Activated CD4-positive, alpha-beta memory T cell treated with anti-CD3 and anti-CD28 coated beads, Interleukin-2, amount 10 ng/mL, durations not matched to agents 7 days and 5 days (primary cell): ENCODE results near the gene TELO2. TPM values are rescaled to one million over a fixed set of nuclear protein-coding genes. Genes with fewer than 3 reads are reported as not detected.

Experiments
- CTCF ChIA-PET: fragments of 350-600 bp; sonication (Branson Sonifier 250); formaldehyde crosslinking; loops from one replicate; lab custom pipeline; 2021; ENCODE audit warnings: antibody characterized with exemption, inconsistent platforms; lab: Charles Lee
- POLR2A ChIA-PET: fragments of 350-600 bp; sonication (Branson Sonifier 250); formaldehyde crosslinking; loops from one replicate; lab custom pipeline; 2021; ENCODE audit warnings: antibody characterized with exemption; lab: Charles Lee
- DNase-seq: peaks from one replicate; pipeline ENCODE4 v3.0.0-alpha.2; 2020
- H3K27ac Mint-ChIP-seq: one replicate; pipeline ENCODE4 v1.8.0; 2021; ENCODE audit warnings: mild to moderate bottlenecking, mixed read lengths
- H3K27me3 Mint-ChIP-seq: one replicate; pipeline ENCODE4 v1.8.0; 2021; ENCODE audit warnings: mixed read lengths
- H3K36me3 Mint-ChIP-seq: one replicate; pipeline ENCODE4 v1.8.0; 2021; ENCODE audit warnings: low read depth, mixed read lengths
- H3K4me1 Mint-ChIP-seq: one replicate; pipeline ENCODE4 v1.8.0; 2021; ENCODE audit warnings: mixed read lengths
- H3K4me3 Mint-ChIP-seq: one replicate; pipeline ENCODE4 v1.8.0; 2021; ENCODE audit warnings: mild to moderate bottlenecking, mixed read lengths
- H3K9me3 Mint-ChIP-seq: one replicate; pipeline ENCODE4 v1.8.0; 2021; ENCODE audit warnings: mixed read lengths
- total RNA-seq, 2 experiments: library from RNA; stranded (reverse); gene quantifications; one replicate each; pipeline ENCODE4 v1.2.3, GENCODE V29; 2021

The TELO2 gene
- 10 to 100 TPM; 49.4 to 51.9 TPM for total RNA-seq

- ChIA-PET CTCF (interaction anchor here (1.6 kb wide), 1 partner anchor 213 kb away, joined by 4 read pairs; the partner anchor contains the start of gene MAPK8IP3), POLR2A (interaction anchor here (0.9 to 2.5 kb wide), 12 partner anchors 9 to 213 kb away, joined by 3 to 22 read pairs (median 4); partner anchors contain the start of genes CRAMP1, IFT140, JPT2 and MAPK8IP3)
- Mint-ChIP-seq H3K4me1 (peaks cover 20% of the 10 kb centered on the region), H3K9me3 (no peaks in the 10 kb centered on the region), H3K27ac (peak within 1 kb of the TSS; percentile 94), H3K27me3 (no peaks in the 10 kb centered on the region), H3K36me3 (peaks cover 7% of the 10 kb centered on the region), H3K4me3 (peak within 1 kb of the TSS; percentile 94)
- DNase-seq: peak; percentile 89
Measured at GRCh38 chr16:1492923-1493745, at the start of gene TELO2. Gene TELO2, plus strand, starts transcription at chr16:1493360. Its CDS starts 922 bp downstream, at chr16:1494282.

GRCh38 chr16:1443403-1443973 is 49.7 kb upstream of the TELO2 start:
- Mint-ChIP-seq H3K27ac (no peak overlapping the region), H3K27me3 (no peaks in the 10 kb centered on the region), H3K36me3 (no peaks in the 10 kb centered on the region), H3K4me1 (no peaks in the 10 kb centered on the region), H3K4me3 (no peak overlapping the region), H3K9me3 (no peaks in the 10 kb centered on the region)
- ChIA-PET POLR2A (interaction anchor here (0.8 kb wide), 1 partner anchor 8 kb away, joined by 3 read pairs; no protein-coding TSS in a partner anchor), CTCF (interaction anchor here (1.6 kb wide), 1 partner anchor 22 kb away, joined by 3 read pairs; no protein-coding TSS in a partner anchor)
- DNase-seq: no peak

- Mint-ChIP-seq H3K27me3 (no peaks in the 10 kb centered on the region), H3K9me3 (no peaks in the 10 kb centered on the region), H3K27ac (no peak within 1 kb of the TSS), H3K4me3 (no peak within 1 kb of the TSS), H3K4me1 (no peaks in the 10 kb centered on the region), H3K36me3 (no peaks in the 10 kb centered on the region)
- DNase-seq: no peak
- POLR2A ChIA-PET: interaction anchor here (0.8 kb wide), 1 partner anchor 7 kb away, joined by 3 read pairs; no protein-coding TSS in a partner anchor
- CTCF ChIA-PET: interaction anchor here (1.6 kb wide), 1 partner anchor 23 kb away, joined by 3 read pairs; no protein-coding TSS in a partner anchor
Measured at GRCh38 chr16:1443980-1444729, 49.0 kb upstream of the TELO2 start, which contains the start of gene CCDC154. Gene CCDC154, minus strand, starts transcription at chr16:1444556. Its CDS starts 234 bp downstream, at chr16:1444322.

- CTCF ChIA-PET: no interaction called here
- Mint-ChIP-seq H3K4me1 (no peaks in the 10 kb centered on the region), H3K27me3 (no peaks in the 10 kb centered on the region), H3K4me3 (no peak overlapping the region), H3K9me3 (no peaks in the 10 kb centered on the region), H3K36me3 (no peaks in the 10 kb centered on the region), H3K27ac (no peak overlapping the region)
- POLR2A ChIA-PET: interaction anchor here (1.9 kb wide), 1 partner anchor 25 kb away, joined by 5 read pairs; the partner anchor contains the start of gene UQCC4
- DNase-seq: no peak
Measured at GRCh38 chr16:1444730-1445517, 48.2 kb upstream of the TELO2 start.

GRCh38 chr16:1445518-1446203 is 47.5 kb upstream of the TELO2 start:
- no peaks in the 10 kb centered on the region for H3K27me3 Mint-ChIP-seq
- H3K9me3 Mint-ChIP-seq: no peaks in the 10 kb centered on the region
- no peaks in the 10 kb centered on the region for H3K4me1 Mint-ChIP-seq
- ChIA-PET POLR2A (interaction anchor here (1.3 to 1.9 kb wide), 2 partner anchors 25 to 337 kb away, joined by 3 to 5 read pairs; partner anchors contain the start of genes NUBP2, SPSB3 and UQCC4), CTCF (no interaction called here)
- DNase-seq: no peak
- no peak overlapping the region for H3K27ac Mint-ChIP-seq
- no peak overlapping the region for H3K4me3 Mint-ChIP-seq
- H3K36me3 Mint-ChIP-seq: no peaks in the 10 kb centered on the region

- POLR2A ChIA-PET: interaction anchor here (1.3 to 1.9 kb wide), 2 partner anchors 26 to 336 kb away, joined by 3 to 5 read pairs; partner anchors contain the start of genes NUBP2, SPSB3 and UQCC4
- Mint-ChIP-seq H3K4me1 (no peaks in the 10 kb centered on the region), H3K9me3 (no peaks in the 10 kb centered on the region), H3K27me3 (no peaks in the 10 kb centered on the region), H3K36me3 (no peaks in the 10 kb centered on the region), H3K4me3 (no peak overlapping the region), H3K27ac (no peak overlapping the region)
- CTCF ChIA-PET: no interaction called here
- no peak for DNase-seq
Measured at GRCh38 chr16:1446296-1447080, 46.7 kb upstream of the TELO2 start.

GRCh38 chr16:1447965-1448364 is 45.2 kb upstream of the TELO2 start:
- H3K36me3 Mint-ChIP-seq: no peaks in the 10 kb centered on the region
- no peak for DNase-seq
- CTCF ChIA-PET: no interaction called here
- H3K4me3 Mint-ChIP-seq: no peak overlapping the region
- no peak overlapping the region for H3K27ac Mint-ChIP-seq
- H3K9me3 Mint-ChIP-seq: no peaks in the 10 kb centered on the region
- H3K4me1 Mint-ChIP-seq: no peaks in the 10 kb centered on the region
- H3K27me3 Mint-ChIP-seq: no peaks in the 10 kb centered on the region
- POLR2A ChIA-PET: no interaction called here

DNA sequence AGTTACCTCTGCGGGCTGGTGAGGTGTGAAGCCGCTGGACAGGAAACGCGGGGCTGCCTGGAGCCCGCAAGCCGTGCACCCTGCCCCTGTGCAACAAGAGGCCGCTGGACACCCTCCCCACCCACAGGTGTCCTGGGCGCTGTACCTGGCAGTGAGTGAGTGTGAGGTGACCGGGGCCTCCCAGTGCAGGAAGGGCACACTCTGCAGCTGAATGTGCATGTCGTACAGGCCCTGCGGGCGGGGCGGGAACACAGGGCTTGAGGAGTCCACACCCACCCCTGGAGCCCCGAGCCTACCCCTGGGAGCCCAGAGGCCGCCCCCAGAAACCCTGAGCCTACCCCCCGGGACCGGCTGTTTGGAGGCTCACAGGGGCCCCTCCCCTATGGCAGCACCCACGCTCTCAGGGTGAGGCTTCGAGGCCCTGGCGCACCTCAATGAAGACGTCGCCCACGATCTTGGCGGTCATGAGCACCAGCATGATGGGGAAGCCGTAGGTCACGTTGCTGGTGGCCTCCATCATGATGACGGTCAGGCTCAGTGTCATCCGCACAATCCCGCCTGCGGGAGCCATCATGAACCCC is 44.5 kb upstream of the TELO2 start:
- CTCF ChIA-PET: no interaction called here
- POLR2A ChIA-PET: no interaction called here
- no peak for DNase-seq
- Mint-ChIP-seq H3K4me3 (no peak overlapping the region), H3K27ac (no peak overlapping the region), H3K36me3 (no peaks in the 10 kb centered on the region), H3K4me1 (peaks cover 2% of the 10 kb centered on the region), H3K9me3 (no peaks in the 10 kb centered on the region), H3K27me3 (no peaks in the 10 kb centered on the region)

DNA sequence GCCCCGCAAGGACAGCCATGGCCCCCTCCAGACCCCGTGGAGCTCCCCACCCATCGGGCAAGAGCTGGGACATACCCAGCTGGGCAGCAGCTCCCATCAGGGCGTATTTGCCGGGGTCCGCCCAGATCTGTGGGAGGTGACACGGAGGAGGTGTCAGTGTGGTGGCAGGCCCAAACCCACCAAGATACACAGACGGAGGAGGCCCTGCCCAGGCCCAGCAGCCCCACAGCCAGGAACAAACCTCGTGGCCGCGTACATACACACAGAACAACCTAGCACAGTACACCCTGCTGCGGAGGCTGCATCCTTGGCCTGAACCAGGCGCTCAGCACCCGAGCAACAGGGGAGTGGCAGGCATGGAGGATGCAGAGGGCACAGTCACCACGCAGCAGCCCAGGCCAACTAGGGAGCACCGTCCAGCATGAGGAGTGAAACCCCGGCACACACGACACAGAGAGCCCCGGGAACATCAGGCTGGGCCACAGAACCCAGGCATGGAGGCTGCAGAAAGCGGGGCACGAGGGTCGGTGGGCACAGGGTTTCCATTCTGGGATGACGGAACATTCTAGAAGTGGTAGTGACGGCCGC is 43.9 kb upstream of the TELO2 start:
- H3K4me1 Mint-ChIP-seq: peaks cover 9% of the 10 kb centered on the region
- no peak overlapping the region for H3K4me3 Mint-ChIP-seq
- CTCF ChIA-PET: no interaction called here
- no peak for DNase-seq
- no peaks in the 10 kb centered on the region for H3K27me3 Mint-ChIP-seq
- H3K36me3 Mint-ChIP-seq: no peaks in the 10 kb centered on the region
- no peaks in the 10 kb centered on the region for H3K9me3 Mint-ChIP-seq
- no peak overlapping the region for H3K27ac Mint-ChIP-seq
- POLR2A ChIA-PET: no interaction called here

GRCh38 chr16:1450218-1450617 is 42.9 kb upstream of the TELO2 start:
- no peaks in the 10 kb centered on the region for H3K36me3 Mint-ChIP-seq
- CTCF ChIA-PET: no interaction called here
- DNase-seq: no peak
- POLR2A ChIA-PET: no interaction called here
- no peaks in the 10 kb centered on the region for H3K9me3 Mint-ChIP-seq
- H3K4me3 Mint-ChIP-seq: no peak overlapping the region
- peaks cover 10% of the 10 kb centered on the region for H3K4me1 Mint-ChIP-seq
- H3K27ac Mint-ChIP-seq: no peak overlapping the region
- no peaks in the 10 kb centered on the region for H3K27me3 Mint-ChIP-seq
